Heart left ventricle (tissue), 16 donors: ENCODE data around the gene IGF2BP1. TPM values are rescaled to one million over a fixed set of nuclear protein-coding genes. Genes with fewer than 3 reads are reported as not detected.

Source experiments
- ATAC-seq, 4 donors: fragments of 200-7000 bp; cut with Tn5 transposase; one replicate each; pipeline ENCODE4 v1.9.1; 2020 to 2022; ENCODE audit warnings: moderate library complexity in 4 of 4, mild to moderate bottlenecking in 3 of 4, moderate number of reproducible peaks in 1 of 4
- DNase-seq, 5 donors: peaks; one replicate each; pipeline ENCODE4 v3.0.0-alpha.2; 2020
- H3K27ac ChIP-seq, 12 donors: fragments of 200-600 bp; sonication (generic) in 4 of 12; one replicate each; pipeline versions ENCODE4 v1.5.0 to v1.8.0; 2016 to 2022; ENCODE audit warnings: mild to moderate bottlenecking in 2 of 12
- H3K27me3 ChIP-seq, 9 donors: fragments of 200-600 bp; sonication (generic) in 2 of 9; one replicate each; pipeline versions ENCODE4 v1.5.1 to v1.8.0; 2016 to 2022; ENCODE audit warnings: mild to moderate bottlenecking in 3 of 9
- H3K36me3 ChIP-seq, 9 donors: fragments of 200-600 bp; sonication (generic) in 2 of 9; one replicate each; pipeline versions ENCODE4 v1.5.0 to v1.8.0; 2018 to 2022; ENCODE audit warnings: mild to moderate bottlenecking in 2 of 9
- H3K4me1 ChIP-seq, 12 donors: fragments of 200-600 bp; sonication (generic) in 4 of 12; one replicate each; pipeline versions ENCODE4 v1.5.0 to v1.8.0; 2016 to 2022; ENCODE audit warnings: mild to moderate bottlenecking in 3 of 12
- H3K4me3 ChIP-seq, 12 donors: fragments of 200-600 bp; sonication (generic) in 4 of 12; one replicate each; pipeline versions ENCODE4 v1.5.0 to v1.8.0; 2017 to 2022; ENCODE audit warnings: mild to moderate bottlenecking in 9 of 12, moderate library complexity in 4 of 12
- H3K9me3 ChIP-seq, 12 donors: fragments of 200-600 bp; sonication (generic) in 4 of 12; one replicate each; pipeline versions ENCODE4 v1.5.0 to v1.8.0; 2016 to 2022; ENCODE audit warnings: mild to moderate bottlenecking in 1 of 12
- POLR2A ChIP-seq, 2 donors: fragments of 450-650 bp; IDR thresholded peaks; one replicate each; pipeline ENCODE4 v1.6.1; 2017; ENCODE audit warnings: antibody characterized with exemption in 2 of 2, mild to moderate bottlenecking in 2 of 2, moderate library complexity in 2 of 2
- WGBS, 4 donors: extraction: QIAGEN DNeasy Blood & Tissue Kit in 2 of 4; methylation state at CpG; one replicate each; pipeline versions ENCODE4 v1.1.5 to v1.1.7; 2013 to 2018; 5-methylcytosine and 5-hydroxymethylcytosine counted together
- intact Hi-C, 10 donors: fragments of 100-400 bp; cut with DNase I; formaldehyde crosslinking; loops; one replicate each; pipeline versions ENCODE4 v1.11.1 to v1.14.2; 2022
- polyA plus RNA-seq, 2 donors: library from polyadenylated mRNA; stranded (reverse); fragments of 200-250 nt; gene quantifications; one replicate each; pipeline ENCODE4 v1.2.3, GENCODE V29; 2013
- total RNA-seq, 9 donors: library from RNA; depleted of rRNA in 2 of 9; stranded (reverse); fragments of >200 nt in 2 of 9; fragmentation: NEBNext Ultra II Directional in 3 of 9; extraction: Animal tissue kit (Norgen Biotek cat#: 25700) in 3 of 9; gene quantifications; one replicate each; pipeline versions ENCODE4 v1.1.0 to v1.2.4, GENCODE V29; 2016 to 2023
- TF ChIP-seq, protein P1 (sequence below), 12 donors: fragments of 200-600 bp; sonication (generic) in 4 of 12; IDR thresholded peaks; one replicate each; pipeline versions ENCODE4 v1.5.0 to v1.8.0; 2018 to 2022; ENCODE audit warnings: antibody characterized with exemption in 12 of 12, mild to moderate bottlenecking in 5 of 12
- donor health status: ischemic (EF 13 %, LVEDD 7.1; RV severe dilation, severe dysfunction).
- donor health status: healthy with polysubstance abuse.
- donor health status: DM: no; HTN: yes; CAD: no.
- donor health status: DM: no; HTN: no; CAD: no.
- donor health status: ischemic (EF 25% LVEDD 6.9; RV normal size, moderate dysfunction).
- donor health status: ischemic (EF 25% LVEDD 5.7; RV mildly dilated, moderate dysfunction).
- donor health status: healthy.
- donor health status: DM: yes; HTN: yes; CAD: no.
- donor health status: ischemic (EF 35%, LVEDD 5.7; RV mildly dilated, moderate dysfunction).
- donor health status: nonischemic (EF 11% LVEDD 7.7; RV severe dilation, severe dysfunction).
- donor health status: DM: yes; HTN: yes; CAD: no.
- donor health status: PGD.
- donor health status: ischemic (EF 29% LVEDD 5.4; RV normal size, mild dysfunction).
- donor health status: nonischemic (EF 23%, LVEDD 6.1; RV moderate dilation, normal function).

The IGF2BP1 gene
- total and polyA plus RNA-seq, 11 donors: 0.01 TPM; not detected in 10

DNA sequence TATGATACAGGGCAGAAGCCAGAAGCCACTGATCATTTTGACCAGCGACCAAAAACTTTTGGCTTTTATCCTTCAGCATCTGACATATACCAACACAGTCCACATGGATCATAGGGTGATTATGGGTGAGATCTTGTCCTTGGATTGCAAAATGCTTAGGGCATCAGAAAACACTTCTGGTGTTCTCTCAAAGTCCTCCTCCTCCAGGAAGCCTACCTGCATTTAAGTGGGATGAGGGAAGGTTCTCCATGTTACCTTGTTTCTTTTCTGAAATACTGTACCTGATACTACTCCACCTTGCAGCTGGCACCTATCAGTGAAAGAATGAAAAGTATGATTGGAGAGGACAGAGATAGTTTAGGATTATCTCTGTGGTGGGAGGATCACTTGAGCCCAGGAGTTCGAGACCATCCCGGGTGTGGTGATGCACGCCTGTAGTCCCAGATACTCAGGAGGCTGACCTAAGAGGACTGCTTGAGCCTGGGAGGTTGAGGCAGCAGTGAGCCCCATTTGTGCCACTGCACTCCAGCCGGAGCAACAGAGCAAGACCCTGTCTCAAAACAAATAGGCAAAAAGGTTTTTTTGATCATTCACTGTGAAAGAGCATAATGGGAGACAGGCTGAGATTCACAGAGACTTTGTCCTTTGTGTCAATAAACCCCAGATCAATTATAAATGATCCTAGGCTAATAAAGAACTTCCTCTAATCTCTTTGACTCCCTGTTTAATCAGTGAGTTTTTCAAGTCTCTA lies 88.6 kb downstream of the IGF2BP1 start:
- H3K4me3 ChIP-seq: no peak overlapping the region
- intact Hi-C loops: no loop called here

DNA sequence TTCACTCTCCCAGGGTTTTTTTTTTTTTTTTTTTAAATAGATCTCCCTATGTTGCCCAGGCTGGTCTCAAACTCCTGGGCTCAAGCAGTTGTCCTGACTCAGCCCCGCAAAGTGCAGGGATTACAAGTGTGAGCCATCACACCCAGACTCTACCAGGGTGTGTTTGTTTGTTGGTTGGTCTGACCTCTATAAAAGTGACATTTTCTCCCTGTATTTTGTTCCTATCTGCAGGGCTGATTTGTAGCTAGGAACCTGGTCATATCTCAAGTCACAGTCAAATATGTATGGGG lies 89.1 kb downstream of the IGF2BP1 start:
- ATAC-seq: no peak

More for the DNA sequence above, 88.6 kb downstream of the IGF2BP1 start:
- no peak overlapping the region for H3K27ac ChIP-seq
- H3K27me3 ChIP-seq: peaks cover 0 to 43% (median 7%) of the 10 kb centered on the region in 9 donors
- WGBS, 4 donors: 71 to 83% (median 80%) methylated on average over 5 of the region's 5 CpGs
- H3K9me3 ChIP-seq: no peaks in the 10 kb centered on the region
- TF ChIP-seq, protein P1, sequence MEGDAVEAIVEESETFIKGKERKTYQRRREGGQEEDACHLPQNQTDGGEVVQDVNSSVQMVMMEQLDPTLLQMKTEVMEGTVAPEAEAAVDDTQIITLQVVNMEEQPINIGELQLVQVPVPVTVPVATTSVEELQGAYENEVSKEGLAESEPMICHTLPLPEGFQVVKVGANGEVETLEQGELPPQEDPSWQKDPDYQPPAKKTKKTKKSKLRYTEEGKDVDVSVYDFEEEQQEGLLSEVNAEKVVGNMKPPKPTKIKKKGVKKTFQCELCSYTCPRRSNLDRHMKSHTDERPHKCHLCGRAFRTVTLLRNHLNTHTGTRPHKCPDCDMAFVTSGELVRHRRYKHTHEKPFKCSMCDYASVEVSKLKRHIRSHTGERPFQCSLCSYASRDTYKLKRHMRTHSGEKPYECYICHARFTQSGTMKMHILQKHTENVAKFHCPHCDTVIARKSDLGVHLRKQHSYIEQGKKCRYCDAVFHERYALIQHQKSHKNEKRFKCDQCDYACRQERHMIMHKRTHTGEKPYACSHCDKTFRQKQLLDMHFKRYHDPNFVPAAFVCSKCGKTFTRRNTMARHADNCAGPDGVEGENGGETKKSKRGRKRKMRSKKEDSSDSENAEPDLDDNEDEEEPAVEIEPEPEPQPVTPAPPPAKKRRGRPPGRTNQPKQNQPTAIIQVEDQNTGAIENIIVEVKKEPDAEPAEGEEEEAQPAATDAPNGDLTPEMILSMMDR (IDR thresholded peaks at IDR 0.05): no peak
- no peak for TF ChIP-seq POLR2A (IDR thresholded peaks at IDR 0.05)
- no peaks in the 10 kb centered on the region for H3K36me3 ChIP-seq
- DNase-seq (no peak), ATAC-seq (no peak)
- H3K4me1 ChIP-seq: no peaks in the 10 kb centered on the region

DNA sequence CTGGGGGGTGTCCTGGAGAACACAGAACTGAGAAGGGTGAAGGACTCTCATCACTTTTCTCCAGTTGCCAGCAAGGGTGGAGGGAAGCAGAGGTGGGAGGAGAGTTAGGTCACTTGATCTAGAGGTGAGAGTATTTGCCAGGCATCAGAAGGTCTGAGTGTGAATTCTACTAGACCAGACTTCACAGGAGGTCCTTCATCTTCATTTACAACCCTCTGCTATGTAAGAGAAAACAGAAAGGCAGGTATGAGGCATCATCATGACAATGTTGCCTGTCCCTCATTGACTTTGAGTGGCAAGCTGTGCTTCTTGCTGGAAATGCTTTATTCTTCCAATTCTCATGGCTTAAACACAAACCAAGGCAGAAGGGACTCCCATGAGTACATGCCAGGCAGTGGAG lies 89.5 kb downstream of the IGF2BP1 start:
- Histone ChIP-seq H3K9me3 (no peaks in the 10 kb centered on the region), H3K4me3 (no peak overlapping the region), H3K27ac (no peak overlapping the region), H3K4me1 (no peaks in the 10 kb centered on the region), H3K36me3 (no peaks in the 10 kb centered on the region), H3K27me3 (peaks cover 0 to 43% (median 7%) of the 10 kb centered on the region in 9 donors)
- intact Hi-C loops: no loop called here
- ATAC-seq (no peak), DNase-seq (no peak)
- TF ChIP-seq, protein P1 (IDR thresholded peaks at IDR 0.05): no peak
- no peak for TF ChIP-seq POLR2A (IDR thresholded peaks at IDR 0.05)

More for the DNA sequence above, 89.1 kb downstream of the IGF2BP1 start:
- Histone ChIP-seq H3K36me3 (no peaks in the 10 kb centered on the region), H3K27ac (no peak overlapping the region), H3K9me3 (no peaks in the 10 kb centered on the region), H3K4me3 (no peak overlapping the region), H3K4me1 (no peaks in the 10 kb centered on the region), H3K27me3 (peaks cover 0 to 43% (median 7%) of the 10 kb centered on the region in 9 donors)
- TF ChIP-seq POLR2A (IDR thresholded peaks at IDR 0.05): no peak
- TF ChIP-seq, protein P1 (IDR thresholded peaks at IDR 0.05): no peak
- intact Hi-C loops: no loop called here
- 45 to 76% (median 62%) methylated on average over 1 of the region's 1 CpG for WGBS, 4 donors
- no peak for DNase-seq

DNA sequence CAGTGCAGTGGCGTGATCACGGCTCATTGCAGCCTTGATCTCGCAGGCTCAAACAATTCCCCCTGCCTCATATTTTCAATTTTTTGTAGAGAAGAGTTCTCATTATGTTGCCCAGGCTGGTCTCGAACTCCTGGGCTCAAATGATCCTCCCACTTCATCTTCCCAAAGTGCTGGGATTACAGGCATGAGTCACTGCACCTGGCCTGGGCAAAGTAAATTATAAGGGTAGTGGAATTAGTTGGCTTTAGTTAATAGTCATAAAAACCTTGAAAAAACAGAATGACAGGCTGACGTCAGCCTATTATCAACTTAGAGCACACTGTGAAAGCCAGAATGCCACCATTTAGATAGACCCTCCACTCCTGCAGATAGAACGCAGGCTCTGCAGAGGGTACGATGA lies 91.9 kb downstream of the IGF2BP1 start:
- DNase-seq (no peak), ATAC-seq (no peak)
- no peaks in the 10 kb centered on the region for H3K9me3 ChIP-seq
- no peaks in the 10 kb centered on the region for H3K4me1 ChIP-seq
- 91 to 92% (median 91%) methylated on average over 7 of the region's 7 CpGs for WGBS, 4 donors
- no peak overlapping the region for H3K27ac ChIP-seq
- no peaks in the 10 kb centered on the region for H3K36me3 ChIP-seq
- H3K4me3 ChIP-seq: no peak overlapping the region
- intact Hi-C loops: no loop called here
- TF ChIP-seq, protein P1 (IDR thresholded peaks at IDR 0.05): no peak
- TF ChIP-seq POLR2A (IDR thresholded peaks at IDR 0.05): no peak
- peaks cover 0 to 34% (median 6%) of the 10 kb centered on the region in 9 donors for H3K27me3 ChIP-seq
